ENCODE measurements around the gene GPR108.

The GPR108 gene

DNA sequence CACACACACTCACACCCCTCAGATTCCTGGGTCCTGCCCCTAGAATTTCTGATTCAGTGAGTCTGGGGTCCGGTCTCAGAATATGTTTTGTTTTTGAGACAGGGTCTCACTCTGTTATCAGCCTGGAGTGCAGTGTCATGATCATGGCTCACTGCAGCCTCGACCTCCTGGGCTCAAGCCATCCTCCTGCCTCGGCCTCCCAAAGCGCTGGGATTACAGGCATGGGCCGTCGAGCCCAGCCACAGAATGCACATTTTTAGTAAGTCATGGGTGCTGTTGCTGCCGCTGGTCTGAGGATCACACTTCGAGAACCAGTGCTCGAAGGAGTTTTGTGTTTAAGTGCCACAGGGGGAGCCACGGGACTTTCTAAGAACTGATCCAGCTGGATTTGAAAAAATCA is 45.4 kb downstream of the GPR108 start:
- no peaks in the 10 kb centered on the region for H3K4me1 ChIP-seq (ENCODE audit: low read depth, poor library complexity, severe bottlenecking)
- no peaks in the 10 kb centered on the region for H4K20me1 ChIP-seq (ENCODE audit: insufficient read depth)
- no peaks in the 10 kb centered on the region; the same call in 1 of the 2 replicates for H3K27me3 ChIP-seq (ENCODE audit: insufficient read depth, low read depth)
- no peak overlapping the region for H3K4me2 ChIP-seq
- H3K4me3 ChIP-seq (IDR thresholded peaks at IDR 0.05; ENCODE audit: insufficient read depth, low read depth, low read length), result no peak overlapping the region
- no peaks in the 10 kb centered on the region for H3K79me2 ChIP-seq (ENCODE audit: insufficient read depth, low read depth)
- no peak overlapping the region for H3K27ac ChIP-seq
- no peak overlapping the region for H2AFZ ChIP-seq (ENCODE audit: low read depth)
- TF ChIP-seq, protein P1, sequence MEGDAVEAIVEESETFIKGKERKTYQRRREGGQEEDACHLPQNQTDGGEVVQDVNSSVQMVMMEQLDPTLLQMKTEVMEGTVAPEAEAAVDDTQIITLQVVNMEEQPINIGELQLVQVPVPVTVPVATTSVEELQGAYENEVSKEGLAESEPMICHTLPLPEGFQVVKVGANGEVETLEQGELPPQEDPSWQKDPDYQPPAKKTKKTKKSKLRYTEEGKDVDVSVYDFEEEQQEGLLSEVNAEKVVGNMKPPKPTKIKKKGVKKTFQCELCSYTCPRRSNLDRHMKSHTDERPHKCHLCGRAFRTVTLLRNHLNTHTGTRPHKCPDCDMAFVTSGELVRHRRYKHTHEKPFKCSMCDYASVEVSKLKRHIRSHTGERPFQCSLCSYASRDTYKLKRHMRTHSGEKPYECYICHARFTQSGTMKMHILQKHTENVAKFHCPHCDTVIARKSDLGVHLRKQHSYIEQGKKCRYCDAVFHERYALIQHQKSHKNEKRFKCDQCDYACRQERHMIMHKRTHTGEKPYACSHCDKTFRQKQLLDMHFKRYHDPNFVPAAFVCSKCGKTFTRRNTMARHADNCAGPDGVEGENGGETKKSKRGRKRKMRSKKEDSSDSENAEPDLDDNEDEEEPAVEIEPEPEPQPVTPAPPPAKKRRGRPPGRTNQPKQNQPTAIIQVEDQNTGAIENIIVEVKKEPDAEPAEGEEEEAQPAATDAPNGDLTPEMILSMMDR (conservative IDR thresholded peaks at IDR 0.05; ENCODE audit: low read depth, low read length), result no peak
- H3K9ac ChIP-seq, result no peak overlapping the region
- H3K36me3 ChIP-seq (ENCODE audit: insufficient read depth), result no peaks in the 10 kb centered on the region

DNA sequence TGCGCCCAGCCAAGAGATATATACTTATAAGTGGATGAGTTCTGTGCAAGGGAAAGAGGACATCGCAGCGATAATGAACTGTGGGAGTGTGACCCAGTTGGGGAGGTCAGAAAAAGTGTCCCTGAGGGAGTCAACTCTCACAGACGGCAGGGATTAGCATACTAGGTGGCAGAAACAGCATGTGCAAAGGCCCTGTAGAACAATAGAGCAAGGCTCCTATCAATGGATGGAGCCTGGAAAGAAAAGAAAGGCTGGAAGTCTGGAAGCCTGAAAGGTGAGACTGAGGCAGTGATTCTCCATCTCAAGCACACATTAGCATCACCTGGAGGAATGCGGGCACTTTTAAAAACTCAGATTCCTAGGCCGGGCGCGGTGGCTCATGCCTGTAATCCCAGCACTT is 46.0 kb downstream of the GPR108 start:
- H2AFZ ChIP-seq (ENCODE audit: low read depth), result no peak overlapping the region
- no peaks in the 10 kb centered on the region for H3K4me1 ChIP-seq (ENCODE audit: low read depth, poor library complexity, severe bottlenecking)
- TF ChIP-seq, protein P1 (conservative IDR thresholded peaks at IDR 0.05; ENCODE audit: low read depth, low read length), result no peak
- H3K4me3 ChIP-seq (IDR thresholded peaks at IDR 0.05; ENCODE audit: insufficient read depth, low read depth, low read length), result no peak overlapping the region
- H3K4me2 ChIP-seq, result no peak overlapping the region
- H4K20me1 ChIP-seq (ENCODE audit: insufficient read depth), result no peaks in the 10 kb centered on the region
- no peak overlapping the region for H3K9ac ChIP-seq
- H3K27me3 ChIP-seq (ENCODE audit: insufficient read depth, low read depth), result no peaks in the 10 kb centered on the region; the same call in 1 of the 2 replicates
- H3K27ac ChIP-seq, result no peak overlapping the region
- no peaks in the 10 kb centered on the region for H3K79me2 ChIP-seq (ENCODE audit: insufficient read depth, low read depth)
- no peaks in the 10 kb centered on the region for H3K36me3 ChIP-seq (ENCODE audit: insufficient read depth)

DNA sequence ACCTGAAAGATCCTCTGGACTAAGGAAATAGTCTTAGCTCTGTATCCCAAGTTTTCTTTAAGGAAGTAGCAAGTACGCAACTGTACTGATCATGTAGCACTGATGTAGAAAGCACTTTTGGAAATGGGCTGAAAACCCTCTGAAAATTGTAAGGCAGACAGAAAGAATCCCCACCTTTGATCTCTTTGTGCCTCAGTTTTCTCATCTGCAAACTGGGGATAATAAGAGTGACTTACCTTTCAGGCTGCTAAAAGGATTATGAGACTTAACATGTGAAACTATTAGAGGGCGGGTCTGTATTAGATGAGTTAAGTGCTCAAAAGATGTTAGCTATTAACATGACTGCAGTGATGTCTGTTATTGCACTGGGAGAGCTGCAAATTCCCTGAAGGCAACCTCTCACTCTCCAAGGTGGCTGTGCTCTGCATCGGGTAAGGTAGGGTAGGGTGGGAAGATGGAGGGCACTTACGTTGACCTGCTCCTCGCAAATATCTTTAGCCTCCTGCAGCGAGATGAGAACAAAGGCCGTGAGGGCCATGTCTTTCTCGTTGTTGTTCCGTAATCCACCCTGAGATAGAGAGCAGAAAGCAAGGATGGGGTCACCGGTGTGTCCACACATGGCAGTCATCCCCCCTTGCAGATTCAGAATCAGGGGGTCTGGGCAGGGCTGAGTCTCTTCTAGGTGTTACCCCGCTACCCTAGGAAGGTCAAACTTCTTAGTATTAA is 47.1 kb downstream of the GPR108 start:
- Histone ChIP-seq H3K79me2 (ENCODE audit: insufficient read depth, low read depth) (no peaks in the 10 kb centered on the region), H3K36me3 (ENCODE audit: insufficient read depth) (no peaks in the 10 kb centered on the region), H3K27me3 (ENCODE audit: insufficient read depth, low read depth) (no peaks in the 10 kb centered on the region; the same call in 1 of the 2 replicates), H4K20me1 (ENCODE audit: insufficient read depth) (no peaks in the 10 kb centered on the region), H3K4me2 (no peak overlapping the region), H3K4me1 (ENCODE audit: low read depth, poor library complexity, severe bottlenecking) (no peaks in the 10 kb centered on the region), H2AFZ (ENCODE audit: low read depth) (no peak overlapping the region), H3K27ac (no peak overlapping the region), H3K9ac (no peak overlapping the region), H3K4me3 (IDR thresholded peaks at IDR 0.05; ENCODE audit: insufficient read depth, low read depth, low read length) (no peak overlapping the region)
- TF ChIP-seq, protein P1 (conservative IDR thresholded peaks at IDR 0.05; ENCODE audit: low read depth, low read length), result no peak

DNA sequence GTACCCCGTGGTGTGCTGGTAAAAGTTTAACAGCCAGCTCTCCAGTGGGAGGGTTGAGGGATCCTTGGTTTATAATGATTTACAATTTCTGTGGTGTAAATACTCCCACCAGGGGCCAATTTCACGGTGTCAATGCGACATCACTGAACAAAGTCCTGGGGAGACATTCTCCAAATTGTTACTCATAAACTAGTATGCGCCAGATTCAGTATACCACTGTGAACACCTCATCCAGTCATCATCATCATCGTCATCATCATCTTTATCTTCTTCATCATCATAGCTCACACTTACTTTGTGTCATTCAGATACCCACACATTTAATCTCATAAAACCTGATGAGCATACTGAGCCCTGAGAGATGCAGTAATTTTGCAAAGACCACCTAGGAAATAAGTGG is 50.3 kb downstream of the GPR108 start:
- H3K4me3 ChIP-seq (IDR thresholded peaks at IDR 0.05; ENCODE audit: insufficient read depth, low read depth, low read length), result no peak overlapping the region
- no peaks in the 10 kb centered on the region for H3K79me2 ChIP-seq (ENCODE audit: insufficient read depth, low read depth)
- no peaks in the 10 kb centered on the region for H3K36me3 ChIP-seq (ENCODE audit: insufficient read depth)
- TF ChIP-seq, protein P1 (conservative IDR thresholded peaks at IDR 0.05; ENCODE audit: low read depth, low read length), result no peak
- H3K4me1 ChIP-seq (ENCODE audit: low read depth, poor library complexity, severe bottlenecking), result no peaks in the 10 kb centered on the region
- H2AFZ ChIP-seq (ENCODE audit: low read depth), result no peak overlapping the region
- no peak overlapping the region for H3K27ac ChIP-seq
- H3K9ac ChIP-seq, result no peak overlapping the region
- no peak overlapping the region for H3K4me2 ChIP-seq
- H4K20me1 ChIP-seq (ENCODE audit: insufficient read depth), result no peaks in the 10 kb centered on the region
- H3K27me3 ChIP-seq (ENCODE audit: insufficient read depth, low read depth), result no peaks in the 10 kb centered on the region; the same call in 1 of the 2 replicates

All from KMS-11 (cell line).